Ishikawa (cell line): ENCODE measurements around the gene CEP295NL.

Experiments
- CEBPB ChIP-seq: IDR thresholded peaks from 2 replicates; pipeline ENCODE4 v1.6.1; 2012
- CREB1 ChIP-seq: IDR thresholded peaks from 2 replicates; pipeline ENCODE4 v1.6.1; 2012; ENCODE audit warnings: low read depth
- EGR1 ChIP-seq: IDR thresholded peaks from 2 replicates; pipeline ENCODE4 v1.6.1; 2012
- EP300 ChIP-seq: IDR thresholded peaks from 2 replicates; pipeline ENCODE4 v1.6.1; 2012; ENCODE audit warnings: borderline replicate concordance
- FOXM1 ChIP-seq: IDR thresholded peaks from 2 replicates; pipeline ENCODE4 v1.6.1; 2012; ENCODE audit warnings: low read depth, borderline replicate concordance
- NFIC ChIP-seq: IDR thresholded peaks from 2 replicates; pipeline ENCODE4 v1.6.1; 2012
- RAD21 ChIP-seq: IDR thresholded peaks from 2 replicates; pipeline ENCODE4 v1.6.1; 2012; ENCODE audit warnings: low read depth
- REST ChIP-seq: IDR thresholded peaks from 2 replicates; pipeline ENCODE4 v1.6.1; 2012; ENCODE audit warnings: low read depth, mild to moderate bottlenecking
- TAF1 ChIP-seq: IDR thresholded peaks from 2 replicates; pipeline ENCODE4 v1.6.1; 2012; ENCODE audit warnings: low read depth, mild to moderate bottlenecking
- TCF12 ChIP-seq: IDR thresholded peaks from 2 replicates; pipeline ENCODE4 v1.6.1; 2012; ENCODE audit warnings: low read depth
- TEAD4 ChIP-seq: IDR thresholded peaks from 2 replicates; pipeline ENCODE4 v1.6.1; 2012
- USF1 ChIP-seq: IDR thresholded peaks from 2 replicates; pipeline ENCODE4 v1.6.1; 2012
- ZBTB7A ChIP-seq: IDR thresholded peaks from 2 replicates; pipeline ENCODE4 v1.6.1; 2012; ENCODE audit warnings: low read depth
- TF ChIP-seq, protein P1 (sequence below): IDR thresholded peaks from 2 replicates; pipeline ENCODE4 v1.6.1; 2012

CEP295NL gene

GRCh38 chr17:78922816-78923498 lies 20.0 kb upstream of the CEP295NL start:
- no peak for TF ChIP-seq TCF12

- TF ChIP-seq, protein P1, sequence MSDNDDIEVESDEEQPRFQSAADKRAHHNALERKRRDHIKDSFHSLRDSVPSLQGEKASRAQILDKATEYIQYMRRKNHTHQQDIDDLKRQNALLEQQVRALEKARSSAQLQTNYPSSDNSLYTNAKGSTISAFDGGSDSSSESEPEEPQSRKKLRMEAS = no peak
- no peak for TF ChIP-seq CEBPB
- TF ChIP-seq REST = no peak
- TF ChIP-seq CREB1 = no peak
- no peak for TF ChIP-seq USF1
- TF ChIP-seq EP300 = no peak
- no peak for TF ChIP-seq RAD21
These were observed 18.5 kb upstream of the CEP295NL start for GRCh38 chr17:78921437-78921971.

- TF ChIP-seq CEBPB (no peak), EGR1 (no peak), EP300 (no peak), TAF1 (no peak), NFIC (no peak), FOXM1 (no peak), CREB1 (no peak), TCF12 (no peak)
- TF ChIP-seq, protein P1 = no peak
These were observed 17.5 kb upstream of the CEP295NL start for GRCh38 chr17:78920528-78920927.

- TF ChIP-seq EGR1 = no peak
- TF ChIP-seq CEBPB = no peak
- TF ChIP-seq FOXM1 = no peak
- TF ChIP-seq REST = no peak
- TF ChIP-seq EP300 = no peak
- TF ChIP-seq NFIC = no peak
- TF ChIP-seq TAF1 = no peak
- no peak for TF ChIP-seq TCF12
These were observed 17.0 kb upstream of the CEP295NL start for GRCh38 chr17:78919861-78920450.

DNA sequence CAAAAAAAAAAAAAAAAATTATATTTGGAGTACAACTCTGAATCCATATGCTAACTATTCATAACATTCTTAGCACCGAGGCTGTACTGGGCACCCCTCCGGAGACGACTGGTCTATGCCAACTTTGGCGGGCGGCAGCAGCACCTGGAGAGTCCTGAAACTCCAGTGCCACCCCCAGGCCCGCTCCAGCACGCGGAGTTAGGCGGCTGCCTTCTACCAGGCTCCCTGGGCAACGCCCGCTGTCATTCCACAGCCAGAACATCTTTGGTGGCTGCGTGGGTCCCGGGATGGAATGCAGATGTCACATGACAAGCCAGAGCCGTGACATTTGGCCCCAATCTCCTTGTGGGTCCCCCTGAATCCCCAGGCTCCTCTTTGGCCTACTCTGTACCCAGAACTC lies 16.0 kb upstream of the CEP295NL start:
- no peak for TF ChIP-seq ZBTB7A
- TF ChIP-seq TCF12 = no peak
- no peak for TF ChIP-seq TAF1
- TF ChIP-seq, protein P1 = no peak
- no peak for TF ChIP-seq CEBPB
- no peak for TF ChIP-seq CREB1
- no peak for TF ChIP-seq NFIC
- no peak for TF ChIP-seq EP300
- TF ChIP-seq REST = no peak
- no peak for TF ChIP-seq USF1
- no peak for TF ChIP-seq TEAD4
